ENCODE results near the gene GFPT2.

GFPT2 gene

GRCh38 chr5:180283026-180283615 is 70.0 kb downstream of the GFPT2 start:
- DNase-seq (ENCODE audit: low read depth) = no peak

- no peak for DNase-seq (ENCODE audit: low read depth)
Observed at GRCh38 chr5:180282281-180282680, 70.9 kb downstream of the GFPT2 start.

- no peak for DNase-seq (ENCODE audit: low read depth)
Observed at GRCh38 chr5:180281706-180282105, 71.4 kb downstream of the GFPT2 start.

- no peak for DNase-seq (ENCODE audit: low read depth)
Observed at GRCh38 chr5:180274695-180275094, 78.4 kb downstream of the GFPT2 start.

GRCh38 chr5:180271221-180271620 is 81.9 kb downstream of the GFPT2 start:
- no peak for DNase-seq (ENCODE audit: low read depth)

GRCh38 chr5:180259260-180259611 is 93.9 kb downstream of the GFPT2 start:
- no peak for DNase-seq (ENCODE audit: low read depth)

GRCh38 chr5:180253036-180253824 is 99.9 kb downstream of the GFPT2 start:
- DNase-seq (ENCODE audit: low read depth) = no peak

GRCh38 chr5:180251887-180252286 is 101.2 kb downstream of the GFPT2 start:
- no peak for DNase-seq (ENCODE audit: low read depth)

GRCh38 chr5:180251141-180251540 is 102.0 kb downstream of the GFPT2 start:
- DNase-seq (ENCODE audit: low read depth) = no peak

All from activated gamma-delta T cell treated with anti-CD3 and anti-CD28 coated beads, Interleukin-2, amount 50 U/mL, for 16 hours (primary cell).